Measurements from ENCODE around the gene ARHGEF17. TPM values are rescaled to one million over a fixed set of nuclear protein-coding genes. Genes with fewer than 3 reads are reported as not detected.

The ARHGEF17 gene
- total and polyA plus RNA-seq, 2 of the 13 experiments (the other 11 are each of a cell fraction or from before 2014, with no cell fraction given): 10.7 to 28.8 TPM

- Histone ChIP-seq H2AFZ (ENCODE audit: low read length) (no peak overlapping the region), H3K27ac (ENCODE audit: extremely low read length, insufficient read depth, low read length) (no peak overlapping the region), H3K9ac (ENCODE audit: insufficient read depth, low read depth, low read length) (no peak overlapping the region), H3K4me2 (ENCODE audit: low read depth, low read length) (no peak overlapping the region), H3K9me3 (ENCODE audit: low read length) (no peaks in the 10 kb centered on the region), H3K4me1 (ENCODE audit: insufficient read depth, low read length) (peaks cover 29% of the 10 kb centered on the region), H4K20me1 (ENCODE audit: insufficient read depth, low read length) (no peaks in the 10 kb centered on the region), H3K4me3 (replicated peaks in 1 of 3; ENCODE audit: insufficient read depth in 1 of 3, low read depth in 2 of 3, low read length in 3 of 3) (no peak overlapping the region), H3K36me3 (replicated peaks in 1 of 2; ENCODE audit: control insufficient read depth in 1 of 2, insufficient read depth in 2 of 2, low read length in 2 of 2) (no peaks in the 10 kb centered on the region), H3K79me2 (ENCODE audit: insufficient read depth, low read length) (peaks cover 19% of the 10 kb centered on the region), H3K27me3 (ENCODE audit: control insufficient read depth in 1 of 2, insufficient read depth in 2 of 2, low read length in 2 of 2) (no peaks in the 10 kb centered on the region)
- TF ChIP-seq CEBPB (IDR thresholded peaks at IDR 0.05; ENCODE audit: borderline replicate concordance, low read depth, low read length) (no peak), HNF4G (IDR thresholded peaks at IDR 0.05; ENCODE audit: borderline replicate concordance, low read depth, low read length) (no peak), HNF4G (CRISPR knock-in tag; IDR thresholded peaks at IDR 0.05; ENCODE audit: borderline replicate concordance, low read depth) (no peak), BCL3 (CRISPR knock-in tag; IDR thresholded peaks at IDR 0.05) (no peak), CSRNP1 (CRISPR knock-in tag; IDR thresholded peaks at IDR 0.05) (no peak), ZNF710 (CRISPR knock-in tag; IDR thresholded peaks at IDR 0.05; ENCODE audit: borderline replicate concordance) (no peak), THRA (CRISPR knock-in tag; IDR thresholded peaks at IDR 0.05; ENCODE audit: borderline replicate concordance) (no peak), ETV6 (CRISPR knock-in tag; conservative IDR thresholded peaks at IDR 0.05) (no peak)
- DNase-seq (ENCODE audit: low spot score) (no peak), FAIRE-seq (no peak), ATAC-seq (no peak)
- BruUV-seq (replicated peaks): no TSS peak
- ChIA-PET CTCF (ENCODE audit: low intra/inter-chr PET ratio, low total read pairs) (no interaction called here), POLR2A (interaction anchor here (1.1 kb wide), 1 partner anchor 75 kb away, joined by 4 read pairs; no protein-coding TSS in a partner anchor)
- 86% methylated on average over 1 of the region's 3 CpGs for WGBS (ENCODE audit: low lambda C conversion rate)
- intact Hi-C loops (cut with micrococcal nuclease; ENCODE audit: unreplicated experiment): no loop called here
- in situ Hi-C loops (cut with HindIII; ENCODE audit: extremely low pct_ligation_motif_present, low pct_unique_long_range_greater_than_20kb): no loop called here
Observed at GRCh38 chr11:73382747-73383146, 74.7 kb downstream of the ARHGEF17 start.

Data from HepG2 (cell line).